Activated naive CD8-positive, alpha-beta T cell treated with anti-CD3 and anti-CD28 coated beads, Interleukin-2, amount 50 U/mL, for 24 hours (primary cell): ENCODE data around the gene MTUS2.
"Not testable (repeated sequence)": the region's sequence is repeated elsewhere in the genome, so short reads cannot be mapped to it uniquely, and the experiment has no call there.

ENCODE experiments used
- ATAC-seq: fragments of 150-1000 bp; cut with Tn5 transposase; one replicate; pipeline ENCODE4 v1.10.0; 2021
- DNase-seq: peaks from one replicate; pipeline ENCODE4 v3.0.0; 2021
- H3K27ac Mint-ChIP-seq: one replicate; pipeline ENCODE4 v1.8.0; 2021; ENCODE audit warnings: mild to moderate bottlenecking, mixed read lengths
- H3K27me3 Mint-ChIP-seq: one replicate; pipeline ENCODE4 v1.8.0; 2021; ENCODE audit warnings: mixed read lengths
- H3K36me3 Mint-ChIP-seq: one replicate; pipeline ENCODE4 v1.8.0; 2021; ENCODE audit warnings: low read depth, mixed read lengths
- H3K4me1 Mint-ChIP-seq: one replicate; pipeline ENCODE4 v1.8.0; 2021; ENCODE audit warnings: mixed read lengths
- H3K4me3 Mint-ChIP-seq: one replicate; pipeline ENCODE4 v1.8.0; 2021; ENCODE audit warnings: mild to moderate bottlenecking, moderate library complexity, mixed read lengths
- H3K9me3 Mint-ChIP-seq: one replicate; pipeline ENCODE4 v1.8.0; 2021; ENCODE audit warnings: mixed read lengths

Gene MTUS2

GRCh38 chr13:29359181-29359580, 539.0 kb downstream of the MTUS2 start:
- no peaks in the 10 kb centered on the region for H3K36me3 Mint-ChIP-seq
- no peak overlapping the region for H3K4me3 Mint-ChIP-seq
- no peak for DNase-seq
- no peaks in the 10 kb centered on the region for H3K4me1 Mint-ChIP-seq
- H3K27ac Mint-ChIP-seq = no peak overlapping the region
- H3K9me3 Mint-ChIP-seq = no peaks in the 10 kb centered on the region
- ATAC-seq = no peak
- peaks cover 2% of the 10 kb centered on the region for H3K27me3 Mint-ChIP-seq

- H3K27me3 Mint-ChIP-seq = peaks cover 1% of the 10 kb centered on the region
- no peaks in the 10 kb centered on the region for H3K9me3 Mint-ChIP-seq
- H3K36me3 Mint-ChIP-seq = no peaks in the 10 kb centered on the region
- H3K4me1 Mint-ChIP-seq = no peaks in the 10 kb centered on the region
- no peak overlapping the region for H3K4me3 Mint-ChIP-seq
- DNase-seq = no peak
- no peak overlapping the region for H3K27ac Mint-ChIP-seq
- no peak for ATAC-seq
These were observed 541.6 kb downstream of the MTUS2 start for GRCh38 chr13:29361716-29362115.

GRCh38 chr13:29362849-29363604, 542.9 kb downstream of the MTUS2 start:
- ATAC-seq (peak; percentile 86), DNase-seq (peak; percentile 25)
- Mint-ChIP-seq H3K4me3 (no peak overlapping the region), H3K27me3 (peaks cover 6% of the 10 kb centered on the region), H3K9me3 (no peaks in the 10 kb centered on the region), H3K27ac (no peak overlapping the region), H3K4me1 (no peaks in the 10 kb centered on the region), H3K36me3 (no peaks in the 10 kb centered on the region)

- ATAC-seq (no peak), DNase-seq (no peak)
- H3K36me3 Mint-ChIP-seq = no peaks in the 10 kb centered on the region
- H3K4me1 Mint-ChIP-seq = no peaks in the 10 kb centered on the region
- peaks cover 20% of the 10 kb centered on the region for H3K27me3 Mint-ChIP-seq
- no peak overlapping the region for H3K4me3 Mint-ChIP-seq
- H3K9me3 Mint-ChIP-seq = no peaks in the 10 kb centered on the region
- H3K27ac Mint-ChIP-seq = no peak overlapping the region
These were observed 549.1 kb downstream of the MTUS2 start for GRCh38 chr13:29369060-29369743.

GRCh38 chr13:29379281-29379680, 559.1 kb downstream of the MTUS2 start:
- H3K27me3 Mint-ChIP-seq = peaks cover 12% of the 10 kb centered on the region

GRCh38 chr13:29379865-29380264, 559.7 kb downstream of the MTUS2 start:
- Mint-ChIP-seq H3K9me3 (peaks cover 4% of the 10 kb centered on the region), H3K36me3 (no peaks in the 10 kb centered on the region), H3K27ac (no peak overlapping the region), H3K4me3 (no peak overlapping the region), H3K4me1 (no peaks in the 10 kb centered on the region), H3K27me3 (peaks cover 12% of the 10 kb centered on the region)
- DNase-seq = no peak
- ATAC-seq = no peak

More at GRCh38 chr13:29379281-29379680, 559.1 kb downstream of the MTUS2 start:
- Mint-ChIP-seq H3K36me3 (no peaks in the 10 kb centered on the region), H3K27ac (no peak overlapping the region), H3K4me3 (no peak overlapping the region), H3K9me3 (peaks cover 4% of the 10 kb centered on the region), H3K4me1 (no peaks in the 10 kb centered on the region)
- DNase-seq = no peak
- ATAC-seq = no peak

GRCh38 chr13:29382021-29382420, 561.9 kb downstream of the MTUS2 start:
- Mint-ChIP-seq H3K4me1 (no peaks in the 10 kb centered on the region), H3K9me3 (peaks cover 4% of the 10 kb centered on the region), H3K4me3 (no peak overlapping the region), H3K36me3 (no peaks in the 10 kb centered on the region), H3K27me3 (peaks cover 8% of the 10 kb centered on the region), H3K27ac (no peak overlapping the region)
- DNase-seq (no peak), ATAC-seq (no peak)

GRCh38 chr13:29383476-29383875, 563.3 kb downstream of the MTUS2 start:
- H3K27ac Mint-ChIP-seq = no peak overlapping the region
- no peak overlapping the region for H3K4me3 Mint-ChIP-seq
- peaks cover 8% of the 10 kb centered on the region for H3K27me3 Mint-ChIP-seq
- ATAC-seq (no peak), DNase-seq (no peak)
- no peaks in the 10 kb centered on the region for H3K4me1 Mint-ChIP-seq
- peaks cover 4% of the 10 kb centered on the region for H3K9me3 Mint-ChIP-seq
- H3K36me3 Mint-ChIP-seq = no peaks in the 10 kb centered on the region

- no peak for ATAC-seq
- Mint-ChIP-seq H3K4me3 (no peak overlapping the region), H3K27me3 (peaks cover 8% of the 10 kb centered on the region), H3K36me3 (no peaks in the 10 kb centered on the region), H3K9me3 (peaks cover 4% of the 10 kb centered on the region), H3K27ac (no peak overlapping the region), H3K4me1 (no peaks in the 10 kb centered on the region)
- no peak for DNase-seq
These were observed 564.3 kb downstream of the MTUS2 start for GRCh38 chr13:29384466-29384865.

GRCh38 chr13:29384871-29385270, 564.7 kb downstream of the MTUS2 start:
- no peak overlapping the region for H3K27ac Mint-ChIP-seq
- ATAC-seq (no peak), DNase-seq (no peak)
- H3K27me3 Mint-ChIP-seq = peaks cover 8% of the 10 kb centered on the region
- peaks cover 4% of the 10 kb centered on the region for H3K9me3 Mint-ChIP-seq
- no peak overlapping the region for H3K4me3 Mint-ChIP-seq
- H3K36me3 Mint-ChIP-seq = no peaks in the 10 kb centered on the region
- H3K4me1 Mint-ChIP-seq = no peaks in the 10 kb centered on the region

- DNase-seq (no peak), ATAC-seq (no peak)
- H3K27ac Mint-ChIP-seq = no peak overlapping the region
- peaks cover 6% of the 10 kb centered on the region for H3K27me3 Mint-ChIP-seq
- H3K4me3 Mint-ChIP-seq = no peak overlapping the region
- H3K36me3 Mint-ChIP-seq = no peaks in the 10 kb centered on the region
- peaks cover 4% of the 10 kb centered on the region for H3K9me3 Mint-ChIP-seq
- no peaks in the 10 kb centered on the region for H3K4me1 Mint-ChIP-seq
These were observed 566.1 kb downstream of the MTUS2 start for GRCh38 chr13:29386246-29386645.

GRCh38 chr13:29390598-29390997, 570.5 kb downstream of the MTUS2 start:
- H3K4me1 Mint-ChIP-seq, H3K27ac Mint-ChIP-seq, H3K36me3 Mint-ChIP-seq, H3K9me3 Mint-ChIP-seq, ATAC-seq, H3K4me3 Mint-ChIP-seq, DNase-seq: not testable (repeated sequence)
- peaks cover 16% of the 10 kb centered on the region for H3K27me3 Mint-ChIP-seq

GRCh38 chr13:29396446-29396845, 576.3 kb downstream of the MTUS2 start:
- Mint-ChIP-seq H3K9me3 (no peaks in the 10 kb centered on the region), H3K36me3 (no peaks in the 10 kb centered on the region), H3K27me3 (peaks cover 18% of the 10 kb centered on the region), H3K4me3 (no peak overlapping the region), H3K4me1 (no peaks in the 10 kb centered on the region), H3K27ac (no peak overlapping the region)
- DNase-seq (no peak), ATAC-seq (no peak)

- no peaks in the 10 kb centered on the region for H3K9me3 Mint-ChIP-seq
- DNase-seq (no peak), ATAC-seq (no peak)
- peaks cover 16% of the 10 kb centered on the region for H3K27me3 Mint-ChIP-seq
- no peaks in the 10 kb centered on the region for H3K4me1 Mint-ChIP-seq
- no peak overlapping the region for H3K4me3 Mint-ChIP-seq
- H3K36me3 Mint-ChIP-seq = no peaks in the 10 kb centered on the region
- no peak overlapping the region for H3K27ac Mint-ChIP-seq
These were observed 577.1 kb downstream of the MTUS2 start for GRCh38 chr13:29397265-29397664.

GRCh38 chr13:29402166-29402636, 582.1 kb downstream of the MTUS2 start:
- Mint-ChIP-seq H3K27ac (no peak overlapping the region), H3K27me3 (peaks cover 4% of the 10 kb centered on the region), H3K36me3 (no peaks in the 10 kb centered on the region), H3K4me1 (no peaks in the 10 kb centered on the region), H3K4me3 (no peak overlapping the region), H3K9me3 (no peaks in the 10 kb centered on the region)
- no peak for DNase-seq
- no peak for ATAC-seq
